COLO668 (cell line): Measurements from ENCODE around the gene CDK5R1.
"Not testable (repeated sequence)": the region's sequence is repeated elsewhere in the genome, so short reads cannot be mapped to it uniquely, and the experiment has no call there.

ENCODE experiments used
- DNase-seq: peaks from one replicate; lab custom pipeline; 2025; ENCODE audit not compliant: unreplicated experiment; lab: John Stamatoyannopoulos, UW

The CDK5R1 gene

DNA sequence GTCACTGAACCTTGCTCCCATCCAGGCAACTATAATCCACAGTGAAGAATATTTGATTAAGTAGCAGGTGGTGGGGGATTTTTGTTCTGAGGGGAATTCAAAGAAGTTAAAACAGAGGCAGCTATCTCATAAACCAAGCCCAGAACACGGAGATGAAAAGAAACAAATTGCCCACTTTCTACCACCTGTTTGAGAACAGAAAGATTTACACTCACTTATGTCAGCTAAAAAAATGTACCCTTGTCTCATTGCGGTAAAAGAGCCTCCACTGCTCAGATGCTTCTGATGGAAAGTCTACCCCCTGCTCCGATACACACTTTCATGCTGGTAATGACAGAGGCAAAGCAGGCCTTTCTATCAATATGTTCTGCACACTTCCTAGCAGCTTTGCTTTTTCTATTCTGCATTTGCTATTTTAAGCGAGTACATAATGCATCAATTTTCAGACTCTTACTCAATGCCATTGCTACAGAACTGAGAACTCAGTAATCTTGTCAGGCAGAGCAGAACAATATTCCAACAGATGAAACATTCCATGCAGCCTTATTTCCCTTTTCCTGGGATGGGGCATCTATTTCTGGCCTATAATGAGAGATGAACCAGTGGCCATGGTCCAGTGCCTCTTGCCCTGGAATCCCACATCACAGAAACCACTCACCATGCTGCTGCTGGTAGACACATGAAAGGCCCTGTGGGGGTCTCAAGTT lies 29.0 kb downstream of the CDK5R1 start:
- no peak for DNase-seq

DNA sequence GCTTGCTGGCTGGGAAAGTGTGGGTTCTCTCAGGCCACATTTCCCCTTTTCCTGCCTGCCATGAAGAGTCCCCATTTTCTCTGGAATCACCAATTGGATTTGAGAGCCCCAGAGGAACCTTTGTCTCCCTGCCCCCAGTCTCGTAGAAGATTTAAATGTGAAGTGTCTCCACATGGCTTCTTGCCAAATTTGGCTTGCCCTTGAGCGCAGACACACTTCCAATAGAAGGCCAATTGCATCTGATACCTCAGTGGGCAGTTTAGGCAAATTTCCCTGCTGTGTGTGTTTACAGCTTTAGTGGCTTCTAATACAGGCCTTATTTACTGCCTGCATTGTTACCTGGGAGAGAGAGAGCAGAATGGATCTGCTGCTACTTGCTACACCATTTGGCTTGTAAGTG lies 29.7 kb downstream of the CDK5R1 start:
- DNase-seq, result peak; percentile 1

DNA sequence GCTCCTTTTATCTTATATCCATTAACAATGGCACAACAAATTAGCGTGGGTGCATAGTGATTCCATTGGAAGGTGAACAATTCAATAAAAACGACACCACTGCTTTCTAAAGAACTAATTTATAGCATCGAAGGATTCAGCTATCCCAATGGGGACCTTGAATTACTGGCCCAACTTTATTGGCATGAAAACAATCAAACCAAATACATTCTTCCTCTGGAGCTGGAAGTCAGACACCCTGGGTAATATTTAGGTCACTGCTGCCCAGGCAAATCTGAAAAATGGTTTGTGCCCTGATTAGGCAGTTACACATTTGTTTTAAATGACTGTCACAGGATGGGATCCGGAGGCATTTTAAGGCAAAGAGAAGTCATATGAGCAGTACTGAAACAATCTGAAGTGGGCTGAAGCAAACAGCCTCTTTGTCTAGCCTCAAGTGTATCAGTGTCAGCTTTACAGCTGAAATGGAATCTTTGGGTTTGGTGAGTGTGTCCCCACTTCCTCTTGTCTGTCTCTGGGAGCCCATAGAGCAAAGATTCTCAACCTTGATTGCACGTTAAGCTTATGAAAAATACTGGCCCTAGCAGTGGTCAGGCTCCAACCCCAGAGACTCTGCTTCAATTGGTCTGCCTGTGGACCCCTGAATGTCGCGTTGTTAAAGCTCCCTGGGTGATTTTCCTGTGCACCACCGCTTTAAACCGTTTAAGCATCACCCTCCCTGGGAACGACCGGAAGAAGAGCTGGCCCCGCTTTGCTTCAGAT lies 30.3 kb downstream of the CDK5R1 start:
- no peak for DNase-seq

DNA sequence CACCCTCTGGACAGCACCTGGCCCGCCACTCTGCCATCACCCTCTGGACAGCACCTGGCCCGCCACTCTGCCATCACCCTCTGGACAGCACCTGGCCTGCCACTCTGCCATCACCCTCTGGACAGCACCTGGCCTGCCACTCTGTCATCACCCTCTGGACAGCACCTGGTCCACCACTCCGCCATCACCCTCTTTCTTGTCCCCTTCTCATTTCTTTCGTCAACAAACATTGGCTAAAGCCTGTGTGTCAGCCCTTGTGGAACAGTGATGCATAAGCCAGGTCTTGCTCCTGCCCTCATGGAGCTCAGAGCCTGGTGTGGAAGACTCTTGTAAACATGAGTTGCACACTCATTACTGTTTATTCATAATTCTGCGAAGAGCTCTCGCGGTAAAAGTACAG lies 31.2 kb downstream of the CDK5R1 start:
- no peak for DNase-seq

DNA sequence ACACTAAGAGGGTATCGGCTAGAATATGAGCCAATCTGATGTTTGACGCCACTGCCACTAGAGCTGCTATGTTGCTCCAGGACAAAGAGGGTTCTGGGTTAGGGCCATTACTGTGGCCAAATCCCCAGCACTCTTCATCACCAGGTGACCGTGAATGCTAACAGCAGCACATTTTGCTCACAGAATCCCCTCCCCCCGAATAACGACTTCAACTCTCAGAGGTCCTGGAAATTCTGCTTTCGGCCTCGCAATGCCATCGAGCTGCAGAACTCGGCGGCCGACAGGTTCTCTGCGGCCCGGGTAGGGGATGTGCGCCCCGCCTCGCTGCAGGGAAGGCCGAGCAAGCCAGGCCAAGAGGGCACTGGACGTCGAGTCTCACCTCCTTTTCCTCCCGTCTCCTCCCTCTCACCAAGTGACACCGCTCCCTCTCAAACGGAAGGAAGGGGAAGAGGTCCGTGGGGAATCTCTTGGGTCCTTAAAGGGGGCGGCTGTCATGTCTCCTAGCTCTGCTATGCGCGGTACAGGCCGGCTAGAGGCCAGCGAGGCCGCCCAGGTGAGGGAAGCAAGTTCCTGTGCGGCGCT lies 31.9 kb downstream of the CDK5R1 start:
- no peak for DNase-seq

DNA sequence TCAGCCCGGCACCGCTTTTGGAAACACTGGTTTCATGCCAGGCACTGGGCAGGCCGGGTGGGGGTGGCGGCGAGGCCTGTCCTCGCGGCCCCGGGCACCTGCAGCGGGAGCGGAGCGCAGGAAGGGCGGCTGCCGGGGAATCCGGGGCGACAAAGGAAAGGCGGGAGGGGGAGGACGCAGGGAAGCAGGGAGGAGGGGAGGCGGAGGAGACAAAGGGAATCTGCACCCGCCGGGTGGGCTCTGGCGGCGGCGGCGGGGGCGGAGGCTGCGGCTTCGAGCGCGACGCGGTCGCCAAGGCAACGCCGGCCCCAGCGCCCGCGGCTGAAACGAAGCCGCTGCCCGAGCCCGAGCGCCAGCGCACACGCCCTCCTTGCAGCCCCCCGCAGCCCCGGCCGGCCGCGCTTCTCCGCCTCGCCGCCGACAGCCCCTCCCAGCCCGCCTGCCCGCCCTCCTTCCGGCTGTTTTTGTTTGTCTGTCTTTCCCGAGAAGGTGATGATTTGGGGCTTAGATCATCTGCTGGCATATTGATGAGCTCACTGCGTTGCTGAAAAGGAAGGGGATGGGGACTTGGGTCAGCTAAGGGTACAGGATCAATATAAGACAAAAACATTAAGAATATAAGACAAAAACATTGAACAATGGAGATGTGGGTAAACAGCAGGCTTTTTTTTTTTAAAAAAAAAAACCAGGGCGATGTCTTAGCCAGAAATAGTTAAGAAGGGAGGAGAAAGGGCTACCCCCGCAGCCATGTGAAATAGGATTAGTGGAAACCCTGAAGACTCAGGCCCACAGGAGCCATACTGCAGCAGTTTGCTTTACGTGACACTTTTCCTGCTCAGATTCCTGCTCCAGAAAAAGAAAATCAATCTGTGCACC lies 32.7 kb downstream of the CDK5R1 start:
- DNase-seq, result peak; percentile 60

DNA sequence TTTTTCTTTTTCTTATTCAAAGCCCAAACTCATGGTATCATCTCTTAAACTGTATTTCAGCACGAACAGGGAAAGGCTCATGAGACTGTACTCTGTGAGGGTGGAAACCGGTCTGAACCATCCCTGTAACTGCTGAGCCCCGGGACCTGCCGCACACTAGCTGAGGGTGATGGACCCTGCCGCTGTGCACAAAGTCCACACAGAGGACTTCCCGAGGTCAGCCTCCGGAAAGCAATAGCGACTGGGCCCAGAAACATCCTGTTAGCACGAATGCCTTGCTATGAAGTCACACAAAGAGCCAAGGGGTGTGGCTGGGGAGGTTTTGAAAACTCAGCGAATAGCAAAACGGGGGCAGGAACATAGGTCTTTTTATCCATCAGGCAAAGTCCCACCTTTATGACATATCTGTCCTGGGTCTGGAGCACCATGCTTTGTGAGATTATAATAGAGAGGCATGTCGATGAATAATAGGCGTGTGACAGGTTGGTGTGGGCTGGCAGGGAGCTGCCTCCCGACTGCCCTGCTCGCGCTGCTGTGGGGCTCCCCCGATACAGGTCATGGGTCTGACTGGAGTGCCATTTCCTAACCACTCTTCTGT lies 33.4 kb downstream of the CDK5R1 start:
- no peak for DNase-seq

DNA sequence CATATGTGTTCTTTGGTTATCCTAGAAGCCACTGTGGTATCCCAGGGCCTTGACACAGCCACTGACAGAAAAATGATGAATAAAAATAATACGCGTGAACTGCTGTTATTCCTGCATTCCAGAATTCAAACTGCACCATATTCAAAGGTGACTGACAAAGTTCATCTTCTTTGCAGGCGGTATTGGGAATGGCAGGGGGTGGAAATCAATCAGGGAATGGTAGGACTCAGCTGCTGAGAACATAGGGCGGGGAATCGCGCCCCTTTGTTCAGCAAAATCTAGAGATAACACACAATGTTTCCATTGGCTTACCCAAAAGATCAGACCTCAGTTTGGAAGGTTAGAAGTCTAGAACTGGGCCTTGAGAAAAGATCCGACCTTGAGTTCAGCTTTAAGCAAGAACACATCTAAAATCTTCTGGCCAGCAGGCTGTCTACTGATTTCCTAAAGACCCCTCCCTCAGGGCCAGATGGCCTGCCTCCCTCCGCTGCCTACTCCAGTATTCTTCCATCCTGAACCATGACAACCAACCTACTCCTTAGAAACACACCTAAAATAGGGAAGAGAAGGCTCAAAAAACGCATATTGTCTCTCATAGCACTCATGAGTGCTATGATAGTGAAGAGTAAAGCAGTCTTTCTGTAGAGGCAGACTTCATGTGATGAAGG lies 34.1 kb downstream of the CDK5R1 start:
- DNase-seq, result no peak

DNA sequence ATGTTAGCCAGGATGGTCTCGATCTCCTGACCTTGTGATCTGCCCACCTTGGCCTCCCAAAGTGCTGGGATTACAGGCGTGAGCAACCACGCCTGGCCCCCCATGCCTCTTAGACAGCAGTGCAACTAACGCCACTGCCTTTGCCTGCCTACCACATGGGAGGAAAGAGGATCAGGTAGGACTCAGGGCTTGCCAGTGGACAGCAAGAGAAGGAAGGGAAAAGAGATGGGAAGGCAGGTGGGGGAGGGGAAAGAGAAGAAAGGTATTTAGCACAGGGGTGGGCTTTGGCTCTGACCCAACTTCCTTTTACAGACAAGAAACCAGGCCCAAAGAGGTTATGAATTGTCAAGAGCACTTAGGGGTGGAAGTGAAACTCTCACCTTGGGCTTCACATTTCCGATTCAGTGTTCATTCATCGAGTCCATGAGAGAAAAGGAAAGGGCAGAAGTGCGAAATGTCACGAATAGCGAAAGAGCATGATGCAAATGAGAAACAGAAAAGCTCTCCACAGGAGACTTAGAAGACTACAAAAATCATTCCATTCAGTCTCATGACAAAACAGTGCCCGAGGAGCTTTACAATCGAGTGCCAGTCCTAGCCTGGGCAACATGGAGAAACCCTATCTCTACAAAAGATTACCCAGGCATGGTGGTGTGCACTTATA lies 36.4 kb downstream of the CDK5R1 start:
- no peak for DNase-seq

DNA sequence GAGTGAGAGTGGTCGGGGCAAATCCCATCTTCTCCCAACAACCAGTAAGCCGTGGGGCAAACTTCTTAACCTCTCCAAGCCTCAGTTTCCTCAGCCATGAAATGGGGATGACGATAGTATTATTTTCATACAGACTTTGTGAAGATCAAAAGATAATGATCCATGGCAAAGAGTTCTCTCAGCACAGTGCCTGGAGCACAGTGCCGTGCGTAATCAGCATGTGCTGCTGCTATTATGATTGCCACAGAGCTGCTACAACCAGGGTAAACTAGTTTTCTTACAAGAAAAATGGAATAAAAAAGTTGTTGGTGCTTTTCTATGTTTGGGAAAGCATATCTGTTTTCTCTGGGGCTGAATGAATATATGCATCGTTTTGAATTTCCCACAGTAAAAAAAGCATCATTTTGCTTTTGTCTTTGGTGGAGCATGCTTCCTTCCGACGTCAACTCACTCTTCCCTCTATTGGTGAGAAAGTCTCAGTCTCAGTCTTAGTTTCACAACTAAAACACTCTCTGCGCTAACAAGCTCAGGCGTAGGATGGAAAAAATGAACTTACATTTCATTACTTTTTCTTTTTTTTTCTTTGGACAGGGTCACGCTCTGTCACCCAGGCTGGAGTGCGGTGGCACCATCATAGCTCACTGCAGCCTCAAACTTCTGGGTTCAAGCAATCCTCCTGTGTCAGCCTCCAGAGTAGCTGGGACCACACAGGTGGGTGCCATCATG lies 37.2 kb downstream of the CDK5R1 start:
- DNase-seq, result no peak

DNA sequence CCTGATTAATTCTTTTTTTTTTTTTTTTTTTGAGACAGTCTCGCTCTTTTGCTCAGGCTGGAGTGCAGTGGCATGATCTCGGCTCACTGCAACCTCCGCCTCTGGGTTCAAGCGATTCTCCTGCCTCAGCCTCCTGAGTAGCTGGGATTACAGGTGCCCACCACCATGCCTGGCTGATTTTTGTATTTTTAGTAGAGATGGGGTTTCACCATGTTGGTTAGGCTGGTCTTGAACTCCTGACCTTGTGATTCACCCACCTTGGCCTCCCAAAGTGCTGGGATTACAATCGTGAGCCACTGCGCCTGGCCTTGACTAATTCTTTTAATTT lies 37.7 kb downstream of the CDK5R1 start:
- not testable (repeated sequence) for DNase-seq

DNA sequence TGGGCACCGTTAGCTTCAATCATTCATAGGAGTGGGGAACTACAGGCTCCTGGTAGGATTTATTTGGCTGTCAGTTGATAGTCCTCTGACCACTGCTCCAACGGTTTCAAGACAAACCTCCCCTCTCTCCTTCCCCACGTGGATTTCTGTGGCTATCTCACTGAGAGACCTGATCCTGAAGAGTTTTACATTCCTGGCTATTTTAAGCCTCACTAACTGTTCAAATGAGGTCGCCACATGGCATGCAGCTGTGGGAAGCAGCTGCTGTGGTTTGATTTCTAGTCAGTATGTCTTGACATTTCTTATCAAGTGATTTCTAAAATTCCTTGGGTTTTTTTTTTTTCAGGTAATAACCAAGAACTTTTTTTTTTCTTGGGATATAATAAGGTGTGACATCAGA lies 38.3 kb downstream of the CDK5R1 start:
- no peak for DNase-seq

DNA sequence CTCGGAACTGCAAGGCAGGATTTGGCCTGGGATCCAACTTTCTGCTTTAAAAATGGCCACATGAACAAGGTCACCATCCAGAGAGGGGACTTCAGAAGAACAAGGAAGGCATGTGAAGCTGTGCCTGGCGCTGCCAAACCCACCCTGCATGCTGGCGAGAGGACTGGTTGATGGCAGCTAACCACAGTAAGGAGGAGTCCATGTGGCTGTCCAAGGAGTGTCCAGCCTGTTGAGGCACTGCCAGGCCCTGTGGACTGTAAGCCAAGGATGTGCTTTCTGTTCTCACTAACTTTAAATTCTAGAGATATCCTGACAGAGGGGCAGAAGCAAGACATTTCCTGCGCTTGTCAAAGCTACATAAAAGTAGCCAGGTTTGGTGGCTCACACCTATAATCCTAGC lies 40.4 kb downstream of the CDK5R1 start:
- no peak for DNase-seq

DNA sequence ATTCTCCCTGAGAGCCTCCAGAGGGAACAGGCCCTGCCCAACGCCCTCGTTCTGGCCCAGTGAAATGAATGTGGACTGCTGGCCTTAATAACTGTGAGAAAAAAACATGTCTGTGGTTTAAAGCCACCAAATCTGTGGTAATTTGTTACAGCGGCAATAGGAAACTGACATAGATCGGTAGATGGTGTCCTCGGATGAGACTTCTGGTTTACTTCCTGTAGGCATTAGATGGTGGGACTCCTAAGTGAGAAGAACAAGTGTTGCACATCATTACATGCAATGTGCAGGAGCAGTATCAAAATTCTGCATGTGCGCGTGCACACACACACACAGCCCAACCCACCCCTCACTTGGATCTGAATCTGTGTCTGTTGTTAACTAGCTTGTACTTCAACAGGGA lies 42.0 kb downstream of the CDK5R1 start:
- no peak for DNase-seq

DNA sequence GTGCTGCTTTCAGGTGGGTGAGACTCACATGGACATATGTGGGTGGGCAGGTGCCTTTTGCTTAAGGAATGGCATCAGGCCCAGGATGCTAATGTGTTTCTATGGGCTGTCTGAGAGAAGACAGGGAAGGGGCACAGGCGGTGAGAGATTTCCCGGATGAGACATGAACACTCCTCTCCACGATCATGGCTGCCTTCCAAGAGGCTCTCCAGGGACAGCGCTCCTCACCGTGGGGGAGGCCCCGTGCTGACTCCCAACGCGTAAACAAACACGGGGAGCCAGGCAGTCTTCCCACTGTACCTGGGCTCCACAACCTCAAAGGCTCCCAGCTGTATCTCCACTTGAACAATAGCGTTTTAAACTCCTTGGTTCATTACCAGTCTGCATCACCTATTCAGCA lies 42.8 kb downstream of the CDK5R1 start:
- DNase-seq, result no peak

DNA sequence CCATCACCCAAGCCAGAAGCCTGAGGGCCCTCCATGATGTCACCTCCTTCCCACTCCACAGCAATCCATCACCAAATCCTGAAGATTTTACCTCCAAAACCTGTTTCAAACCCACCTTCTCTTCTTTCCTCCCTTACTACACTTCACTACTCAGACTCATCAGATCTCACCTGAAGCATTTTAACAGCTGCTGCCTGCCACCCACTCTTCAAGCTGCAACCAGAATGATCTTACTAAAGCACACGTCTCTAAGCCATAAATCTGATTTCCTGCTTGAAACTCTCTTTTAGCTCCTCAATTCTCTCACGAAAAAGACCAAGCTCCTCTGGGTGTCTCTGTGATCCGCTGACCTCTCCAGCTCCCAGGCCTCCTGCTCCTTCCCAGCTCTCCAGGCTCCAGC lies 46.5 kb downstream of the CDK5R1 start:
- DNase-seq, result no peak

DNA sequence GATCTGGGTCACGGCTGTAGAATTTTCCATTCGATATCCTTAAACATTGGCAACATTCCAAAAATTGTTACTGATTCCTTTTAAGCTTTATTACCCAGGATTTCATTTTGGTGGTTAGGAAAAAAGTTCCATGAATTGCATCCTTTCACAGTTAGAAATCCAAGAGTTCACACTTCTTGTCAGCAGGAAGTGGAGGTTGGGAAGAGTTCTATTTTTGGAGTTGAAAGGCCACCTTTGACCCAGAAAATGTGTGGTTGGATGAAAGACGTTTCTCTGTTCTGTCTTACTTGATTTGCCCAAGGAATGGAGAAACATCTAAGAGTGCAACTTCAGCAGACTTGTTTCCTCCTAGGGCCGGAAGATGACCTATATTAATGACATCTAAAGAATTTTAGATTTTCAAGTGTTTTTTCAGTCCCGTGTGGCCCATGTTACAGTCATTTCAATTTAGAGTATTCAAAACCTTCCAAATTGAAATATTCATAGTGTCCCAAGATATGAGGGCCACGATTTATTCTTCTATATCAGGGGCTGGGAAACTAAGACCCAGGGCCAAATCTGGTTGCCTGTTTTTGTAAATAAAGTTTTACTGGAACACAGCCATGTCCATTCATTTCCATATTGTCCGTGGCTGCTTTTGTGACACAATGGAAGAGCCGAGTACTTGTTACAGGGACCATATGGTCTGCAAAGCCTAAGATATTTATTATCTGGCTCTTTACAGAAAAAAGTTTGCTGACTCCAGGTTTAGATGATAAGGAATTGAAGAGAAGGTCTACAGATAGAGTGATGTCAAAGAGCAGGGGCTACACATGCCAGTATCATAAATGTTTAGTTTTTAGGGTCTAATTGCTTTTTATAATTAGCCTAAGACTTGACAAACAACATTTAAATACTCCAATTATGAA lies 50.2 kb downstream of the CDK5R1 start:
- DNase-seq, result no peak
